Myocyte (in vitro differentiated cells): ENCODE results near the gene FAH. TPM values are rescaled to one million over a fixed set of nuclear protein-coding genes. Genes with fewer than 3 reads are reported as not detected.

Experiments
- DNase-seq: peaks from one replicate; pipeline ENCODE4 v3.0.0-alpha.2; 2012; ENCODE audit warnings: low read depth
- total RNA-seq: library from RNA; depleted of rRNA; stranded (reverse); fragments of >200 nt; gene quantifications from 2 replicates; pipeline ENCODE4 v1.2.3, GENCODE V29; 2014

The FAH gene
- total RNA-seq, 1 donor from 2014 or later, result 15.7 TPM

GRCh38 chr15:80233581-80233980 lies 80.8 kb downstream of the FAH start:
- DNase-seq, result no peak

- DNase-seq, result peak; percentile 24
Measured at GRCh38 chr15:80234883-80235282, 82.1 kb downstream of the FAH start.

Other genes with a start within 250 kb of the FAH start
- not detected in 2 replicates for gene BCL2A1, start 181.8 kb upstream of the FAH start, total RNA-seq
- gene ZFAND6, start 93.3 kb upstream of the FAH start, total RNA-seq, result 264 and 353 TPM in 2 replicates
- gene CTXND1, start 99.2 kb downstream of the FAH start, total RNA-seq, result not detected in 2 replicates